HepG2 (cell line): ENCODE measurements around the gene VGF. TPM values are rescaled to one million over a fixed set of nuclear protein-coding genes. Genes with fewer than 3 reads are reported as not detected.

ENCODE experiments used
- CAMTA2 ChIP-seq: sonication (generic); formaldehyde crosslinking; IDR thresholded peaks from 2 replicates; pipeline ENCODE4 v1.4.0; 2020; ENCODE audit warnings: mild to moderate bottlenecking, missing genetic modification reagents, borderline replicate concordance
- CEBPG ChIP-seq: IDR thresholded peaks from 2 replicates; pipeline ENCODE4 v1.6.1; 2016
- ELF4 ChIP-seq: sonication (generic); formaldehyde crosslinking; IDR thresholded peaks from 2 replicates; pipeline ENCODE4 v1.5.0; 2020; ENCODE audit warnings: missing genetic modification reagents, mild to moderate bottlenecking, moderate library complexity, borderline replicate concordance
- HDAC2 ChIP-seq: sonication (generic); formaldehyde crosslinking; IDR thresholded peaks from 2 replicates; pipeline ENCODE4 v1.4.0; 2020; ENCODE audit warnings: missing genetic modification reagents
- KAT7 ChIP-seq: IDR thresholded peaks from 2 replicates; pipeline ENCODE4 v1.6.1; 2018; ENCODE audit warnings: borderline replicate concordance, missing compliant biosample characterization
- KDM5A ChIP-seq: fragments of 200-600 bp; sonication (generic); IDR thresholded peaks from 2 replicates; pipeline ENCODE4 v1.7.0; 2018; ENCODE audit warnings: antibody characterized with exemption, mild to moderate bottlenecking, low read length, borderline replicate concordance
- MBNL3 ChIP-seq: fragments of 250-450 bp; sonication (Bioruptor Pico); conservative IDR thresholded peaks from 2 replicates; pipeline ENCODE4 v1.8.0; 2022; ENCODE audit warnings: mild to moderate bottlenecking, inconsistent platforms
- MED8 ChIP-seq: sonication (generic); formaldehyde crosslinking; IDR thresholded peaks from 2 replicates; pipeline ENCODE4 v1.8.1; 2023; ENCODE audit warnings: mild to moderate bottlenecking, missing genetic modification reagents; ENCODE audit not compliant: insufficient replicate concordance
- NR3C1 ChIP-seq: sonication (generic); formaldehyde crosslinking; IDR thresholded peaks from 2 replicates; pipeline ENCODE4 v1.4.0; 2020; ENCODE audit warnings: missing genetic modification reagents
- RBFOX2 ChIP-seq: fragments of 200-400 bp; formaldehyde crosslinking; IDR thresholded peaks from 2 replicates; pipeline ENCODE4 v1.6.1; 2017; ENCODE audit warnings: low read depth, mild to moderate bottlenecking, low read length
- SOX13 ChIP-seq, 3 experiments: fragments of 450-650 bp in 1 of 3; sonication (generic) in 1 of 3; formaldehyde crosslinking in 1 of 3; IDR thresholded peaks in 2 of 3; conservative IDR thresholded peaks in 1 of 3; 2 replicates each; pipeline versions ENCODE4 v1.5.0 to v1.6.1; 2016 to 2020; ENCODE audit warnings: antibody characterized with exemption in 1 of 3, mild to moderate bottlenecking in 1 of 3, missing compliant biosample characterization in 1 of 3, missing genetic modification reagents in 1 of 3, moderate library complexity in 1 of 3
- WIZ ChIP-seq: sonication (generic); formaldehyde crosslinking; IDR thresholded peaks from 2 replicates; pipeline ENCODE4 v1.5.1; 2020; ENCODE audit warnings: mild to moderate bottlenecking, missing genetic modification reagents
- ZNF780A ChIP-seq: sonication (generic); formaldehyde crosslinking; IDR thresholded peaks from 2 replicates; pipeline ENCODE4 v1.8.0; 2022; ENCODE audit warnings: mild to moderate bottlenecking, missing genetic modification reagents, moderate library complexity
- ZNF782 ChIP-seq: sonication (generic); formaldehyde crosslinking; IDR thresholded peaks from 2 replicates; pipeline ENCODE4 v1.4.0; 2020; ENCODE audit warnings: missing genetic modification reagents, mild to moderate bottlenecking, borderline replicate concordance
- polyA plus RNA-seq, 8 experiments: library from polyadenylated mRNA; depleted of rRNA in 3 of 8; stranded (reverse) in 7 of 8; unstranded in 1 of 8; fragments of >200 nt; fragmentation: Illumina TruSeq in 4 of 8; extraction: Trizol in 4 of 8; gene quantifications; 2 replicates each; pipeline versions ENCODE4 v1.2.1 to v1.2.3, GENCODE V29; 2011 to 2016; ENCODE audit warnings: low read depth in 4 of 8, missing spikeins in 1 of 8, mixed read lengths in 1 of 8; ENCODE audit not compliant: insufficient read depth in 1 of 8
- total RNA-seq, 5 experiments: library from RNA; depleted of rRNA; stranded (reverse); fragments of >200 nt; fragmentation: Illumina TruSeq; extraction: Trizol; gene quantifications; 2 replicates each; pipeline ENCODE4 v1.2.3, GENCODE V29; 2016; ENCODE audit warnings: low read depth in 1 of 5
- TF ChIP-seq, protein P1 (sequence below): sonication (generic); formaldehyde crosslinking; IDR thresholded peaks from 2 replicates; pipeline ENCODE4 v1.8.1; 2022; ENCODE audit warnings: mild to moderate bottlenecking, missing genetic modification reagents
- TF ChIP-seq, protein P2 (sequence below): sonication (generic); formaldehyde crosslinking; IDR thresholded peaks from 2 replicates; pipeline ENCODE4 v1.4.0; 2020; ENCODE audit warnings: missing genetic modification reagents
- TF ChIP-seq, protein P3 (sequence below): sonication (generic); formaldehyde crosslinking; IDR thresholded peaks from 2 replicates; pipeline ENCODE4 v1.4.0; 2020; ENCODE audit warnings: missing genetic modification reagents, borderline replicate concordance
- TF ChIP-seq, protein P4 (sequence below): sonication (generic); formaldehyde crosslinking; IDR thresholded peaks from 2 replicates; pipeline ENCODE4 v1.4.0; 2020; ENCODE audit warnings: mild to moderate bottlenecking, missing genetic modification reagents
- TF ChIP-seq, protein P5 (sequence below): sonication (generic); formaldehyde crosslinking; IDR thresholded peaks from 2 replicates; pipeline ENCODE4 v1.4.0; 2020; ENCODE audit warnings: mild to moderate bottlenecking, missing genetic modification reagents

Gene VGF
- total and polyA plus RNA-seq, 2 of the 13 experiments (the other 11 are each of a cell fraction or from before 2014, with no cell fraction given), result 0.12 to 0.46 TPM

DNA sequence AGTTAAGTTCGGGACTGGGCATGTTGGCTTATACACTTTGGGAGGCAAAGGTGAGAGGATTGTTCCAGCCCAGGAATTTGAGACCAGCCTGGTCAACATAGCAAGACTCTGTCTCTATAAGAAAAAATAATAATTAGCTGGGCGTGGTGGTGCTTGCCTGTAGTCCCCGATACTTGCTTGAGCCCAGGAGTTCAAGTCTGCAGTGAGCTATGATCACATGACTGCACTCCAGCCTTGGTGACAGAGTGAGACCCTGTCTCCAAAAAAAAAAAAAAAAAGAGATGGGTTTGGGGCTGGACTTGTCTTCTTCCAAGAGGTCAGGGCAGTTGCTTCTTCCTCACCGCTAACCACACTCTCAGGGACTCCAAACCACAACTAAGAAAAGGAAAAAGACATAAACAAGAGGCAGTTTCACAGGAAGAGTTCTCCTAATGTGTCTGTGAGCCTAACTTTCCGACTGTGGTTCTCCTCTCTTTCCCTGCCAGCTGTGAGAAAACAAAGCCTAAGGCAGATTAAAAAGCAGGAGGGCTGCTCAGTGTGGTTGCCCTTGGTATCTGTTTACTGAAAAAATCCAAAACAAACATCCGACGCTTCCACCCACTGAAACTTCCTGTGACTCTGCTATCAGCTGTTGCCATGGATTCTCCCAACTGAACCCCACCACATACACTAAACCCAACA lies 40.9 kb downstream of the VGF start (continued):
- 0 out of 2 replicates have a peak, but pooled peaks have one; percentile 47 for TF ChIP-seq SOX13 (IDR thresholded peaks at IDR 0.05)
- TF ChIP-seq SOX13 (CRISPR knock-in tag; conservative IDR thresholded peaks at IDR 0.05 in 1 of 2, IDR thresholded peaks at IDR 0.05 in 1 of 2), result peak in 1 of 2 experiments; percentile 77; a peak in 2 of 4 replicates
- TF ChIP-seq NR3C1 (CRISPR knock-in tag), result no peak
- no peak for TF ChIP-seq ELF4 (CRISPR knock-in tag)
- TF ChIP-seq, protein P1, sequence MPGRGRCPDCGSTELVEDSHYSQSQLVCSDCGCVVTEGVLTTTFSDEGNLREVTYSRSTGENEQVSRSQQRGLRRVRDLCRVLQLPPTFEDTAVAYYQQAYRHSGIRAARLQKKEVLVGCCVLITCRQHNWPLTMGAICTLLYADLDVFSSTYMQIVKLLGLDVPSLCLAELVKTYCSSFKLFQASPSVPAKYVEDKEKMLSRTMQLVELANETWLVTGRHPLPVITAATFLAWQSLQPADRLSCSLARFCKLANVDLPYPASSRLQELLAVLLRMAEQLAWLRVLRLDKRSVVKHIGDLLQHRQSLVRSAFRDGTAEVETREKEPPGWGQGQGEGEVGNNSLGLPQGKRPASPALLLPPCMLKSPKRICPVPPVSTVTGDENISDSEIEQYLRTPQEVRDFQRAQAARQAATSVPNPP (CRISPR knock-in tag), result no peak
- no peak for TF ChIP-seq KDM5A
- TF ChIP-seq, protein P2, sequence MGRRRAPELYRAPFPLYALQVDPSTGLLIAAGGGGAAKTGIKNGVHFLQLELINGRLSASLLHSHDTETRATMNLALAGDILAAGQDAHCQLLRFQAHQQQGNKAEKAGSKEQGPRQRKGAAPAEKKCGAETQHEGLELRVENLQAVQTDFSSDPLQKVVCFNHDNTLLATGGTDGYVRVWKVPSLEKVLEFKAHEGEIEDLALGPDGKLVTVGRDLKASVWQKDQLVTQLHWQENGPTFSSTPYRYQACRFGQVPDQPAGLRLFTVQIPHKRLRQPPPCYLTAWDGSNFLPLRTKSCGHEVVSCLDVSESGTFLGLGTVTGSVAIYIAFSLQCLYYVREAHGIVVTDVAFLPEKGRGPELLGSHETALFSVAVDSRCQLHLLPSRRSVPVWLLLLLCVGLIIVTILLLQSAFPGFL (CRISPR knock-in tag), result no peak
- no peak; the same call in 1 of the 2 replicates for TF ChIP-seq KAT7 (CRISPR knock-in tag)
- no peak for TF ChIP-seq WIZ (CRISPR knock-in tag)
- TF ChIP-seq, protein P3, sequence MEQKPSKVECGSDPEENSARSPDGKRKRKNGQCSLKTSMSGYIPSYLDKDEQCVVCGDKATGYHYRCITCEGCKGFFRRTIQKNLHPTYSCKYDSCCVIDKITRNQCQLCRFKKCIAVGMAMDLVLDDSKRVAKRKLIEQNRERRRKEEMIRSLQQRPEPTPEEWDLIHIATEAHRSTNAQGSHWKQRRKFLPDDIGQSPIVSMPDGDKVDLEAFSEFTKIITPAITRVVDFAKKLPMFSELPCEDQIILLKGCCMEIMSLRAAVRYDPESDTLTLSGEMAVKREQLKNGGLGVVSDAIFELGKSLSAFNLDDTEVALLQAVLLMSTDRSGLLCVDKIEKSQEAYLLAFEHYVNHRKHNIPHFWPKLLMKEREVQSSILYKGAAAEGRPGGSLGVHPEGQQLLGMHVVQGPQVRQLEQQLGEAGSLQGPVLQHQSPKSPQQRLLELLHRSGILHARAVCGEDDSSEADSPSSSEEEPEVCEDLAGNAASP, result no peak
- TF ChIP-seq HDAC2 (CRISPR knock-in tag), result peak; percentile 49; the same call in 1 of the 2 replicates
- TF ChIP-seq RBFOX2, result 0 out of 2 replicates have a peak, but pooled peaks have one; percentile 49
- TF ChIP-seq, protein P4, sequence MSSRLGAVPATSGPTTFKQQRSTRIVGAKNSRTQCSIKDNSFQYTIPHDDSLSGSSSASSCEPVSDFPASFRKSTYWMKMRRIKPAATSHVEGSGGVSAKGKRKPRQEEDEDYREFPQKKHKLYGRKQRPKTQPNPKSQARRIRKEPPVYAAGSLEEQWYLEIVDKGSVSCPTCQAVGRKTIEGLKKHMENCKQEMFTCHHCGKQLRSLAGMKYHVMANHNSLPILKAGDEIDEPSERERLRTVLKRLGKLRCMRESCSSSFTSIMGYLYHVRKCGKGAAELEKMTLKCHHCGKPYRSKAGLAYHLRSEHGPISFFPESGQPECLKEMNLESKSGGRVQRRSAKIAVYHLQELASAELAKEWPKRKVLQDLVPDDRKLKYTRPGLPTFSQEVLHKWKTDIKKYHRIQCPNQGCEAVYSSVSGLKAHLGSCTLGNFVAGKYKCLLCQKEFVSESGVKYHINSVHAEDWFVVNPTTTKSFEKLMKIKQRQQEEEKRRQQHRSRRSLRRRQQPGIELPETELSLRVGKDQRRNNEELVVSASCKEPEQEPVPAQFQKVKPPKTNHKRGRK (CRISPR knock-in tag), result no peak
- no peak for TF ChIP-seq MED8 (CRISPR knock-in tag)
- TF ChIP-seq, protein P5, sequence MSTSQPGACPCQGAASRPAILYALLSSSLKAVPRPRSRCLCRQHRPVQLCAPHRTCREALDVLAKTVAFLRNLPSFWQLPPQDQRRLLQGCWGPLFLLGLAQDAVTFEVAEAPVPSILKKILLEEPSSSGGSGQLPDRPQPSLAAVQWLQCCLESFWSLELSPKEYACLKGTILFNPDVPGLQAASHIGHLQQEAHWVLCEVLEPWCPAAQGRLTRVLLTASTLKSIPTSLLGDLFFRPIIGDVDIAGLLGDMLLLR (CRISPR knock-in tag), result no peak
- no peak for TF ChIP-seq ZNF782
- no peak for TF ChIP-seq CAMTA2
- TF ChIP-seq MBNL3 (CRISPR knock-in tag), result no peak
- 0 out of 2 replicates have a peak, but pooled peaks have one; percentile 21 for TF ChIP-seq CEBPG (CRISPR knock-in tag)
- TF ChIP-seq ZNF780A (CRISPR knock-in tag), result no peak
